Thoracic aorta (tissue), 2 donors: ENCODE results near the gene NGF. TPM values are rescaled to one million over a fixed set of nuclear protein-coding genes. Genes with fewer than 3 reads are reported as not detected.
A peak's percentile ranks its signal among the peaks of the same experiment; 100 is the strongest.
"Not testable (repeated sequence)": the region's sequence is repeated elsewhere in the genome, so short reads cannot be mapped to it uniquely, and the experiment has no call there.

ENCODE experiments used
- ATAC-seq: fragments of 150-250 bp; one replicate; pipeline ENCODE4 v1.8.0; 2017; ENCODE audit warnings: low read depth; ENCODE audit not compliant: insufficient number of reproducible peaks, low FRiP score
- DNase-seq: peaks from one replicate; pipeline ENCODE4 v3.0.0-alpha.2; 2020; ENCODE audit warnings: low spot score
- H3K27ac ChIP-seq, 2 donors: fragments of 200-600 bp; sonication (generic); 1 replicate in 1 of 2; 2 replicates in 1 of 2; pipeline ENCODE4 v1.5.1; 2016; ENCODE audit warnings: mild to moderate bottlenecking in 2 of 2, moderate library complexity in 2 of 2
- H3K27me3 ChIP-seq: fragments of 200-600 bp; sonication (generic); replicated peaks from 2 replicates; pipeline ENCODE4 v1.6.0; 2016; ENCODE audit warnings: mild to moderate bottlenecking; ENCODE audit not compliant: insufficient read depth
- H3K36me3 ChIP-seq: fragments of 200-600 bp; sonication (generic); one replicate; pipeline ENCODE4 v1.5.1; 2016
- H3K4me1 ChIP-seq, 2 donors: fragments of 200-600 bp; sonication (generic); 1 replicate in 1 of 2; 2 replicates in 1 of 2; pipeline versions ENCODE4 v1.5.1 to v1.6.0; 2016; ENCODE audit warnings: low read depth in 2 of 2, mild to moderate bottlenecking in 1 of 2; ENCODE audit not compliant: control insufficient read depth in 1 of 2
- H3K4me3 ChIP-seq: fragments of 200-600 bp; sonication (generic); 2 replicates; pipeline ENCODE4 v1.5.1; 2016; ENCODE audit warnings: mild to moderate bottlenecking
- H3K9me3 ChIP-seq: fragments of 200-600 bp; sonication (generic); 2 replicates; pipeline ENCODE4 v1.5.1; 2016
- total RNA-seq, 2 donors: library from RNA; depleted of rRNA; stranded (reverse); fragments of >200 nt; gene quantifications; one replicate each; pipeline versions ENCODE4 v1.1.0 to v1.2.3, GENCODE V29; 2016
- TF ChIP-seq, protein P1 (sequence below): fragments of 200-600 bp; sonication (generic); IDR thresholded peaks from one replicate; pipeline ENCODE4 v1.5.1; 2019; ENCODE audit warnings: antibody characterized with exemption

The NGF gene
- total RNA-seq, 2 donors from 2014 or later: 21.8 to 25.7 TPM

DNA sequence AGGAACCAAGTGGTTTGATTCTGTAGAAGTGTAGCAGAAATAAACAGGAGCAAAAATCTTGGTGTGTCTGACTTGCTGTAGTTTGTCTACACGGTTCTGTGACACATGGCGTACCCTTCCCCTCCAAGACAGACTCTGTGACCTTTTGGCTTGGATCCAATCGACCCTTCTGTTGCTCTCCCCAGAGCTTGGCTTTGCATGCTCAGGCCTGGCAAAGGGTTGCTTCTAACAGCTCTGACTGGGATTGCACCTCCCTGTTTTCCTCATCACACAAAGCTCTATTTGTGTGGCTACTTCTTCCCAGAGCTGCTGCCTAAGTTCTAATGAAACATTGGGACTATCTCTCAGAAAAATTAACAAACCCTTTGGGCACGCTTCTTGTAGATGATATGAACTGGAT lies 24.0 kb downstream of the NGF start:
- Histone ChIP-seq H3K9me3 (no peaks in the 10 kb centered on the region), H3K27ac (peak overlapping the region; percentile 78 to 80), H3K36me3 (no peaks in the 10 kb centered on the region), H3K4me1 (peaks cover 20 to 36% of the 10 kb centered on the region in 2 donors), H3K27me3 (no peaks in the 10 kb centered on the region), H3K4me3 (no peak overlapping the region)
- DNase-seq (no peak), ATAC-seq (no peak)
- TF ChIP-seq, protein P1, sequence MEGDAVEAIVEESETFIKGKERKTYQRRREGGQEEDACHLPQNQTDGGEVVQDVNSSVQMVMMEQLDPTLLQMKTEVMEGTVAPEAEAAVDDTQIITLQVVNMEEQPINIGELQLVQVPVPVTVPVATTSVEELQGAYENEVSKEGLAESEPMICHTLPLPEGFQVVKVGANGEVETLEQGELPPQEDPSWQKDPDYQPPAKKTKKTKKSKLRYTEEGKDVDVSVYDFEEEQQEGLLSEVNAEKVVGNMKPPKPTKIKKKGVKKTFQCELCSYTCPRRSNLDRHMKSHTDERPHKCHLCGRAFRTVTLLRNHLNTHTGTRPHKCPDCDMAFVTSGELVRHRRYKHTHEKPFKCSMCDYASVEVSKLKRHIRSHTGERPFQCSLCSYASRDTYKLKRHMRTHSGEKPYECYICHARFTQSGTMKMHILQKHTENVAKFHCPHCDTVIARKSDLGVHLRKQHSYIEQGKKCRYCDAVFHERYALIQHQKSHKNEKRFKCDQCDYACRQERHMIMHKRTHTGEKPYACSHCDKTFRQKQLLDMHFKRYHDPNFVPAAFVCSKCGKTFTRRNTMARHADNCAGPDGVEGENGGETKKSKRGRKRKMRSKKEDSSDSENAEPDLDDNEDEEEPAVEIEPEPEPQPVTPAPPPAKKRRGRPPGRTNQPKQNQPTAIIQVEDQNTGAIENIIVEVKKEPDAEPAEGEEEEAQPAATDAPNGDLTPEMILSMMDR: no peak

DNA sequence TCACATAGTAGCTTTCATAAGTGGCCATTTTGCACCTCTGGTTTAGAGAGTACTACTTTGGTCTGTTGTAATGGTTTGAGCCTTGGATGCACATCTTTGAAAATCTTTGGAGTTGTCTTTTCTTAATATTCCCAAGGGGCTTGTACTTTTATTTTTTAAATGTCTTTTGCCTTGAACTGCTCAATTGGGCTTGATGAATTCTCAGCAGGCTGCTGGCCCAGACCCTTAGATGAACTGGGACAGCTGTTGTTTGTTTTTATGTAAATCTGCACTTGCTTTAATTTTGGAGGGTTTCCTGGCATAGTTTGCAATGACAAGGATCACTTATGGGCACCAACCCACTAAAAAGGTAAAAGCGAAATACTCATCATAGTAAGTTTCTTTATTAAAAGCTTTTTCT lies 24.9 kb downstream of the NGF start:
- DNase-seq (no peak), ATAC-seq (no peak)
- Histone ChIP-seq H3K4me1 (peaks cover 20 to 36% of the 10 kb centered on the region in 2 donors), H3K27me3 (no peaks in the 10 kb centered on the region), H3K27ac (peak overlapping the region; percentile 78 to 80), H3K9me3 (no peaks in the 10 kb centered on the region), H3K36me3 (no peaks in the 10 kb centered on the region), H3K4me3 (no peak overlapping the region)
- TF ChIP-seq, protein P1: no peak

DNA sequence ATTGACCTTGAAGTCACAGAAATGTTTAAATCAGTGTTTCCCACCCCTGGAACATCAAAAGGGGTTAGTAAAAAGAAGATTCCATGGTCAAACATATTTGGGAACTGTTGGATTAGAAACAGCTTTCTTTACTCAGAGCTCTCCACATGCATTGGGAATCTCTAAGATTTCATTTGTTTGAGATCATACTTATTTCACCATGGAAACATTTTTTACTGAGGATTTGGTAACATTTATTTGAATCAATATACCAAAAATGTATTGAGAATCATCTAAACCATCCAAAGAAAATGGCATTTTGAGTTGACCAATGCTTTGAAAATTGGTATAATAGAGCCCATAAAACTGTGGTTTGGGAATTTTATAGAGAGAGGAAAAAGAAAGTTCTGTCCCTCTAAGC lies 25.3 kb downstream of the NGF start:
- Histone ChIP-seq H3K9me3 (no peaks in the 10 kb centered on the region), H3K4me1 (peaks cover 20 to 38% of the 10 kb centered on the region in 2 donors), H3K27me3 (no peaks in the 10 kb centered on the region), H3K27ac (peak overlapping the region; percentile 78 to 80), H3K4me3 (no peak overlapping the region), H3K36me3 (no peaks in the 10 kb centered on the region)
- DNase-seq (no peak), ATAC-seq (no peak)
- TF ChIP-seq, protein P1: no peak

DNA sequence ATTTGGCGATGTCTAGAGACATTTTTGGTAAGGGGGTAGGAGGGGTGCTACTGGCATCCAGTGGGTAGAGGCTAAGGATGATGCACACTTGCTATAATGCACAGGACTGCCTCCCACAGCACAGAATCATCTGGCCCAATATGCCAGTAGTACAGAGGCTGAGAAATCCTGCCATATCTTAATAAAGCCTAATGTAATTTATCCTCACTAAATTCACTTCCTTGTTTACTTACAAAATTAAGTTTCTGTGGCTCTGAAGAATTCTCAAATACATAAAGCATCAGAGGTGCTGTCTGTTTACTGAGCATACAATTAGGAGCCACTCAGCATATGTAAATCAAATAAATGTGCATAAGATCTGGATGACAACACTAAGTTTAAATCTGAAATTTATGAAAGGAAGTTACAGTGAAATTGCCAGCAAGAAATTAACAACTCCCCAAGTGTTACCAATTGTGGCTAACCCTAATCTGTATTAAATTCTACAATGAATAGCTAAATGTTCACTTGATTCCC lies 26.5 kb downstream of the NGF start:
- DNase-seq: no peak
- Histone ChIP-seq H3K27ac (no peak overlapping the region), H3K9me3 (no peaks in the 10 kb centered on the region)

DNA sequence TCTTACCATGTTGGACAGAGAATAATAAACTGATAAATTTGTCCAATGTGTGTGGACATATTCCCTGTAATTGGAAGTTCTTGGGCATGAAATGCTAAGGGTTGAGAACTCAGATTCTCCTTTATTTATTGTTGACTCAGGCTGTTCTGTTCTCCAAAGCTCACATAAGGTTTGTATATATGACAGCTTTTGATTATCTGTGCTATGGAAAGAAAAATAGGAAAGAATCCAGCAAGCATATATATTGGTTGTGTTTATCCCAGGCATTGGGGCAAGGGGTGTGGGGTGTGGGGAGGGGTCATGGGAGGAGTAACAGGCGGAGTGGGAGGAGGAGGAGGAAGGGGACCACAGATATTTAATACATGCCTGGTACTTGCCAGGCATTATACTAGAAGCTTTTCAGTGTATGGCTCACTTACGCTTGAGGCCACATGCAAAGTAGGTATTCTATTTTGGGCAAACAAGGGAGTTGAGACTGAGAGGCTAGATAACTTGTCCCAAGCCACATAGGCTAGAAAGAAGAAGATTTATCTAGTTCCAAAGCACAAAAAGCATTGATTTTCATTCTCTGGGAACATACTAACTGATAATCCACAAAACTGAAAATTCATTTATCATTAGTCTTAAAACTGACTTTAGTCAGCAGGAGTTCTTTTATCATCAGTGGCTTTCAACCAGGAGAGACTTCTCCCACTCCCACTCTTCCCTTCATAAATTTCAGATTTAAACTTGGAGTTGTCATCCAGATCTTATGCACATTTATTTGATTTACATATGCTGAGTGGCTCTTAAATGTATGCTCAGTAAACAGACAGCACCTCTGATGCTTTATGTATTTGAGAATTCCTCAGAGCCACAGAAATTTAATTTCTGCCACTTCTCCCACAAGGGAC lies 27.2 kb downstream of the NGF start:
- H3K4me1 ChIP-seq: peaks cover 31 to 57% of the 10 kb centered on the region in 2 donors
- no peaks in the 10 kb centered on the region for H3K27me3 ChIP-seq
- no peaks in the 10 kb centered on the region for H3K36me3 ChIP-seq
- H3K9me3 ChIP-seq: no peaks in the 10 kb centered on the region
- H3K4me3 ChIP-seq: no peak overlapping the region
- TF ChIP-seq, protein P1: no peak
- H3K27ac ChIP-seq: no peak overlapping the region
- DNase-seq (no peak), ATAC-seq (no peak)

More for the DNA sequence above, 26.5 kb downstream of the NGF start:
- Histone ChIP-seq H3K4me1 (peaks cover 31 to 50% of the 10 kb centered on the region in 2 donors), H3K27me3 (no peaks in the 10 kb centered on the region), H3K4me3 (no peak overlapping the region), H3K36me3 (no peaks in the 10 kb centered on the region)
- ATAC-seq: no peak
- TF ChIP-seq, protein P1: no peak

DNA sequence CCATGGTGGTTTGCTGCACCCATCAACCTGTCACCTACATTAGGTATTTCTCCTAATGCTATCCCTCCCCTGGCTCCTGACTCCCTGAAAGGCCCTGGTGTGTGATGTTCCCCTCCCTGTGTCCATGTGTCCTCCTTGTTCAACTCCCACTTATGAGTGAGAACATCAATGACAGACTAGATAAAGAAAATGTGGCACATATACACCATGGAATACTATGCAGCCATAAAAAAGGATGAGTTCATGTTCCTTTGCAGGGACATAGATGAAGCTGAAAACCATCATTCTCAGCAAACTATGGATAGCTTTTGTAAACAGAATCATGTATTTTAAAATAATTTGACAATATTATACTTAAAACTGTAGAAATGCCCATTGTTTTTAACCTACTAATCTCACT lies 28.5 kb downstream of the NGF start:
- H3K4me1 ChIP-seq: peaks cover 32 to 53% of the 10 kb centered on the region in 2 donors
- not testable (repeated sequence) for H3K27ac ChIP-seq, H3K36me3 ChIP-seq, H3K4me3 ChIP-seq, H3K9me3 ChIP-seq, ATAC-seq, H3K27me3 ChIP-seq, DNase-seq
